Measurements from ENCODE around the gene PDE4D.

DNA sequence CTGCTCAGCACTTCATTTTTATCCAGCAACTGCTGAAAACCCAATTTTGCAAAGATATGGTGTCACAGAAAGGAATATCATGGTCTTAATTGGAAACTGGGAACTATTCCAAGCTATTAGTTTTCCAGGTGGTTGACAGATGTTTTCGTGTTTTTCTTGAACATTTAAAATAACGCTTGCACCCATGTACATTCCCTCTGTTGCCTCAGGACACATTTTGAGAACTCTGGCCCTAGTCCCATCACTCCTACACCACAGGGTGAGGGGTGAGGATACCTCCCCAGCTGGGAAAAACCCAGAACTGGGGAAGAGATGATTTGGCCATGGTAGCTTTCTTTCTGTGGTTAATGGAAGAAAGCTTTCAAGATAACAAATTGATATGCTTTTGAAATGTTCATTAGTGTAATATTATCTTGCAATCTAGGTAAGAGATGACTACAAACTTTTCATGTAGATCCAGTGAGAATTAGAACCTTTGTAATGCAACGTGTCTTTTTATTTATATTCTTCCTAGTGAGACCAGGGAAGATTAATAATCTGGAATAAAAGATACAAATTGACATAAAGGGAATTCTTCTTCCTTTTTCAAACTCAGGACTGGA is 683.7 kb downstream of the PDE4D start:
- TF ChIP-seq SIN3A (IDR thresholded peaks at IDR 0.05; ENCODE audit: borderline replicate concordance, insufficient read depth, low read length) (no peak), POLR2AphosphoS5 (IDR thresholded peaks at IDR 0.05; ENCODE audit: low read depth, low read length) (no peak), FOXP2 (optimal IDR thresholded peaks at IDR 0.05; ENCODE audit: borderline replicate concordance, extremely low read depth, extremely low read length, insufficient read depth) (no peak), TAF1 (IDR thresholded peaks at IDR 0.05; ENCODE audit: borderline replicate concordance, insufficient read depth, low read length) (no peak)
- TF ChIP-seq, protein P1, sequence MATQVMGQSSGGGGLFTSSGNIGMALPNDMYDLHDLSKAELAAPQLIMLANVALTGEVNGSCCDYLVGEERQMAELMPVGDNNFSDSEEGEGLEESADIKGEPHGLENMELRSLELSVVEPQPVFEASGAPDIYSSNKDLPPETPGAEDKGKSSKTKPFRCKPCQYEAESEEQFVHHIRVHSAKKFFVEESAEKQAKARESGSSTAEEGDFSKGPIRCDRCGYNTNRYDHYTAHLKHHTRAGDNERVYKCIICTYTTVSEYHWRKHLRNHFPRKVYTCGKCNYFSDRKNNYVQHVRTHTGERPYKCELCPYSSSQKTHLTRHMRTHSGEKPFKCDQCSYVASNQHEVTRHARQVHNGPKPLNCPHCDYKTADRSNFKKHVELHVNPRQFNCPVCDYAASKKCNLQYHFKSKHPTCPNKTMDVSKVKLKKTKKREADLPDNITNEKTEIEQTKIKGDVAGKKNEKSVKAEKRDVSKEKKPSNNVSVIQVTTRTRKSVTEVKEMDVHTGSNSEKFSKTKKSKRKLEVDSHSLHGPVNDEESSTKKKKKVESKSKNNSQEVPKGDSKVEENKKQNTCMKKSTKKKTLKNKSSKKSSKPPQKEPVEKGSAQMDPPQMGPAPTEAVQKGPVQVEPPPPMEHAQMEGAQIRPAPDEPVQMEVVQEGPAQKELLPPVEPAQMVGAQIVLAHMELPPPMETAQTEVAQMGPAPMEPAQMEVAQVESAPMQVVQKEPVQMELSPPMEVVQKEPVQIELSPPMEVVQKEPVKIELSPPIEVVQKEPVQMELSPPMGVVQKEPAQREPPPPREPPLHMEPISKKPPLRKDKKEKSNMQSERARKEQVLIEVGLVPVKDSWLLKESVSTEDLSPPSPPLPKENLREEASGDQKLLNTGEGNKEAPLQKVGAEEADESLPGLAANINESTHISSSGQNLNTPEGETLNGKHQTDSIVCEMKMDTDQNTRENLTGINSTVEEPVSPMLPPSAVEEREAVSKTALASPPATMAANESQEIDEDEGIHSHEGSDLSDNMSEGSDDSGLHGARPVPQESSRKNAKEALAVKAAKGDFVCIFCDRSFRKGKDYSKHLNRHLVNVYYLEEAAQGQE (IDR thresholded peaks at IDR 0.05; ENCODE audit: insufficient read depth in 1 of 2, low read depth in 2 of 2, low read length in 2 of 2), result no peak
